Loucy (cell line): ENCODE measurements around the gene STAT5B.
A peak's percentile ranks its signal among the peaks of the same experiment; 100 is the strongest.

ENCODE experiments used
- H2AFZ ChIP-seq: fragments of 200-600 bp; sonication (generic); 2 replicates; pipeline ENCODE4 v1.6.0; 2016; ENCODE audit warnings: antibody characterized with exemption, mild to moderate bottlenecking, low read length, moderate library complexity
- H3F3A ChIP-seq: fragments of 200-600 bp; 2 replicates; pipeline ENCODE4 v1.6.0; 2016; ENCODE audit warnings: antibody characterized with exemption, low read depth, mild to moderate bottlenecking
- H3K27me3 ChIP-seq: fragments of 200-600 bp; sonication (generic); 2 replicates; pipeline ENCODE4 v1.6.1; 2014; ENCODE audit warnings: low read length, mild to moderate bottlenecking; ENCODE audit not compliant: insufficient read depth, poor library complexity, severe bottlenecking
- H3K36me3 ChIP-seq: fragments of 200-600 bp; sonication (generic); 2 replicates; pipeline ENCODE4 v1.6.1; 2016; ENCODE audit warnings: low read length; ENCODE audit not compliant: insufficient read depth
- H3K4me1 ChIP-seq: fragments of 200-600 bp; sonication (generic); 2 replicates; pipeline ENCODE4 v1.5.1; 2014; ENCODE audit warnings: low read length, mild to moderate bottlenecking; ENCODE audit not compliant: insufficient read depth, poor library complexity, severe bottlenecking
- H3K4me2 ChIP-seq: fragments of 200-600 bp; sonication (generic); 2 replicates; pipeline ENCODE4 v1.6.0; 2014; ENCODE audit warnings: antibody characterized with exemption, low read length, low read depth, mild to moderate bottlenecking; ENCODE audit not compliant: poor library complexity, severe bottlenecking
- H3K4me3 ChIP-seq: fragments of 200-600 bp; sonication (generic); 2 replicates; pipeline ENCODE4 v1.5.1; 2014; ENCODE audit warnings: low read length, mild to moderate bottlenecking, mixed read lengths; ENCODE audit not compliant: poor library complexity, severe bottlenecking
- H3K79me2 ChIP-seq: fragments of 200-600 bp; sonication (generic); 2 replicates; pipeline ENCODE4 v1.6.1; 2014; ENCODE audit warnings: low read length; ENCODE audit not compliant: insufficient read depth
- H3K9ac ChIP-seq: fragments of 200-600 bp; sonication (generic); 2 replicates; pipeline ENCODE4 v1.6.0; 2014; ENCODE audit warnings: mild to moderate bottlenecking, low read depth, low read length, moderate library complexity; ENCODE audit not compliant: poor library complexity, severe bottlenecking
- H3K9me2 ChIP-seq: fragments of 200-600 bp; sonication (generic); replicated peaks from 2 replicates; pipeline ENCODE4 v1.6.1; 2016; ENCODE audit warnings: low read depth, low read length, mixed read lengths
- H3K9me3 ChIP-seq: fragments of 200-600 bp; sonication (generic); 2 replicates; pipeline ENCODE4 v1.6.1; 2014; ENCODE audit warnings: mild to moderate bottlenecking, antibody characterized with exemption, low read length, low read depth; ENCODE audit not compliant: insufficient read depth
- H4K20me1 ChIP-seq: fragments of 200-600 bp; sonication (generic); 2 replicates; pipeline ENCODE4 v1.6.0; 2014; ENCODE audit warnings: antibody characterized with exemption, low read length, mild to moderate bottlenecking; ENCODE audit not compliant: insufficient read depth, poor library complexity, severe bottlenecking
- EZH2phosphoT487 ChIP-seq: fragments of 200-600 bp; IDR thresholded peaks from 2 replicates; pipeline ENCODE4 v1.6.1; 2018; ENCODE audit warnings: antibody characterized with exemption, mild to moderate bottlenecking, moderate library complexity, borderline replicate concordance
- TF ChIP-seq, protein P1 (sequence below): fragments of 200-600 bp; sonication (generic); conservative IDR thresholded peaks from 2 replicates; pipeline ENCODE4 v1.5.1; 2014; ENCODE audit warnings: mild to moderate bottlenecking, antibody characterized with exemption, low read length

Gene STAT5B

DNA sequence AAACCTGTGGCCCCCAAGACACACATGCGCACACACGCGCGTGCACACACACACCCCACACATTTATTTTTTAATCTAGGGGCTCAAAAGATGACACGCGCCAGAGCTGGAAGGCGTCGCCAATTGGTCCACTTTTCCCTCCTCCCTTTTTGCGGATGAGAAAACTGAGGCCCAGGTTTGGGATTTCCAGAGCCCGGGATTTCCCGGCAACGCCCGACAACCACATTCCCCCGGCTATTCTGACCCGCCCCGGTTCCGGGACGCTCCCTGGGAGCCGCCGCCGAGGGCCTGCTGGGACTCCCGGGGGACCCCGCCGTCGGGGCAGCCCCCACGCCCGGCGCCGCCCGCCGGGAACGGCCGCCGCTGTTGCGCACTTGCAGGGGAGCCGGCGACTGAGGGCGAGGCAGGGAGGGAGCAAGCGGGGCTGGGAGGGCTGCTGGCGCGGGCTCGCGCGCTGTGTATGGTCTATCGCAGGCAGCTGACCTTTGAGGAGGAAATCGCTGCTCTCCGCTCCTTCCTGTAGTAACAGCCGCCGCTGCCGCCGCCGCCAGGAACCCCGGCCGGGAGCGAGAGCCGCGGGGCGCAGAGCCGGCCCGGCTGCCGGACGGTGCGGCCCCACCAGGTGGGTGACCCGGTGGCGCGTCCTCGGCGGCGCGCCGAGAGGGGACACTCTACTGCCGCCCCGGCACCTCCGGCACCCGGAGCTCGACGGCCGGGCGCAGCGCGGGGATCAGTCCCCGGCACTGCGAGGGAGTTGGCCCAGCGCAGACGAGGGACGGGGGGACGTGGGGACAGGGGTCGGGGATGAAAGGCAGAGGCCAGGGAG lies 12.0 kb upstream of the STAT5B start, which contains the start of gene STAT5A:
TSS of gene STAT5A (plus strand) at position 522 of the 826 bp plus-strand sequence. CDS start 914 bp downstream, outside the sequence.
- peak within 1 kb of the TSS; percentile 91 for H3K4me3 ChIP-seq
- no peaks in the 10 kb centered on the region for H3K9me2 ChIP-seq
- H3K9me3 ChIP-seq: no peaks in the 10 kb centered on the region
- H3K36me3 ChIP-seq: peaks cover 18% of the 10 kb centered on the region
- H4K20me1 ChIP-seq: peaks cover 43% of the 10 kb centered on the region
- peak within 1 kb of the TSS; percentile 18; the same call in 1 of the 2 replicates for H2AFZ ChIP-seq
- H3K9ac ChIP-seq: peak within 1 kb of the TSS; percentile 98
- peaks cover 53% of the 10 kb centered on the region for H3K4me1 ChIP-seq
- no peaks in the 10 kb centered on the region for H3F3A ChIP-seq
- peak within 1 kb of the TSS; percentile 98 for H3K4me2 ChIP-seq
- peaks cover 96% of the 10 kb centered on the region for H3K79me2 ChIP-seq
- no peaks in the 10 kb centered on the region for H3K27me3 ChIP-seq
- no peak for TF ChIP-seq EZH2phosphoT487
- TF ChIP-seq, protein P1, sequence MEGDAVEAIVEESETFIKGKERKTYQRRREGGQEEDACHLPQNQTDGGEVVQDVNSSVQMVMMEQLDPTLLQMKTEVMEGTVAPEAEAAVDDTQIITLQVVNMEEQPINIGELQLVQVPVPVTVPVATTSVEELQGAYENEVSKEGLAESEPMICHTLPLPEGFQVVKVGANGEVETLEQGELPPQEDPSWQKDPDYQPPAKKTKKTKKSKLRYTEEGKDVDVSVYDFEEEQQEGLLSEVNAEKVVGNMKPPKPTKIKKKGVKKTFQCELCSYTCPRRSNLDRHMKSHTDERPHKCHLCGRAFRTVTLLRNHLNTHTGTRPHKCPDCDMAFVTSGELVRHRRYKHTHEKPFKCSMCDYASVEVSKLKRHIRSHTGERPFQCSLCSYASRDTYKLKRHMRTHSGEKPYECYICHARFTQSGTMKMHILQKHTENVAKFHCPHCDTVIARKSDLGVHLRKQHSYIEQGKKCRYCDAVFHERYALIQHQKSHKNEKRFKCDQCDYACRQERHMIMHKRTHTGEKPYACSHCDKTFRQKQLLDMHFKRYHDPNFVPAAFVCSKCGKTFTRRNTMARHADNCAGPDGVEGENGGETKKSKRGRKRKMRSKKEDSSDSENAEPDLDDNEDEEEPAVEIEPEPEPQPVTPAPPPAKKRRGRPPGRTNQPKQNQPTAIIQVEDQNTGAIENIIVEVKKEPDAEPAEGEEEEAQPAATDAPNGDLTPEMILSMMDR: no peak

DNA sequence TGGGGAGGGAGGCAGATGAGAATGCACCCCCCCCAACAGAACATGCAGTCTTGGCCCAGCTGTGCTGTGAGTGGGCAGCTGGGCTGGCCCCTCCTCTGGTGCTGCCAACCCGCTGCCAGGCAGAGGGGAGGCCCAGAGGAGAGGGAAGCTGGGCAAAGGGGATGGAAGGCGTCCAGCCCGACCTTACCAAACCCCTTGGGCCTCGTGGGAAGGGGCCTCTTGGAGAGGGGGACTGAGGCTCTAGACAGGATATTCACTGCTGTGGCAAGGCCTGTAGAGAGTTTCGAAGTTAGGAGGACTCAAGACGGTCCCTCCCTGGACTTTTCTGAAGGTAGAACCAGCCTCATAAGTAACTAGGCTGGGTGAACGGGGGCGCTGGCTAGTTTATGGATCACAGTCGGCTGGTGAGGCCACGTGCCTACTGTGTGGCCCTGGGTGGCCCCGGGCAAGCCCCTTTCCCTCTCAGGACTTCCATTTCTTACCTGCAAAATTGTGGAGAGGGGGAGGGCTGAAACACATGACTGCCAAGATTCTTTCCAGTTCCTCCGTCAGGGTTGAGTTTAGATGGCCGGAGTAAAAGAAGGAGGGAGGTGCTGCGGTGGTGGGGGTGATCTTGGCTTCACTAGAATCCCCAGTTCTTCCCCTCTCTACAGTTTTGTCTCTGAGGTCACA lies 11.2 kb upstream of the STAT5B start:
- no peaks in the 10 kb centered on the region for H3F3A ChIP-seq
- peaks cover 56% of the 10 kb centered on the region for H3K4me1 ChIP-seq
- H2AFZ ChIP-seq: peak overlapping the region; percentile 18; the same call in 1 of the 2 replicates
- H3K36me3 ChIP-seq: peaks cover 18% of the 10 kb centered on the region
- TF ChIP-seq, protein P1: no peak
- no peak for TF ChIP-seq EZH2phosphoT487
- no peaks in the 10 kb centered on the region for H3K9me2 ChIP-seq
- H3K4me3 ChIP-seq: peak overlapping the region; percentile 91
- peak overlapping the region; percentile 98 for H3K9ac ChIP-seq
- H3K27me3 ChIP-seq: no peaks in the 10 kb centered on the region
- peak overlapping the region; percentile 98 for H3K4me2 ChIP-seq
- H3K9me3 ChIP-seq: no peaks in the 10 kb centered on the region
- peaks cover 89% of the 10 kb centered on the region for H3K79me2 ChIP-seq
- peaks cover 37% of the 10 kb centered on the region for H4K20me1 ChIP-seq

DNA sequence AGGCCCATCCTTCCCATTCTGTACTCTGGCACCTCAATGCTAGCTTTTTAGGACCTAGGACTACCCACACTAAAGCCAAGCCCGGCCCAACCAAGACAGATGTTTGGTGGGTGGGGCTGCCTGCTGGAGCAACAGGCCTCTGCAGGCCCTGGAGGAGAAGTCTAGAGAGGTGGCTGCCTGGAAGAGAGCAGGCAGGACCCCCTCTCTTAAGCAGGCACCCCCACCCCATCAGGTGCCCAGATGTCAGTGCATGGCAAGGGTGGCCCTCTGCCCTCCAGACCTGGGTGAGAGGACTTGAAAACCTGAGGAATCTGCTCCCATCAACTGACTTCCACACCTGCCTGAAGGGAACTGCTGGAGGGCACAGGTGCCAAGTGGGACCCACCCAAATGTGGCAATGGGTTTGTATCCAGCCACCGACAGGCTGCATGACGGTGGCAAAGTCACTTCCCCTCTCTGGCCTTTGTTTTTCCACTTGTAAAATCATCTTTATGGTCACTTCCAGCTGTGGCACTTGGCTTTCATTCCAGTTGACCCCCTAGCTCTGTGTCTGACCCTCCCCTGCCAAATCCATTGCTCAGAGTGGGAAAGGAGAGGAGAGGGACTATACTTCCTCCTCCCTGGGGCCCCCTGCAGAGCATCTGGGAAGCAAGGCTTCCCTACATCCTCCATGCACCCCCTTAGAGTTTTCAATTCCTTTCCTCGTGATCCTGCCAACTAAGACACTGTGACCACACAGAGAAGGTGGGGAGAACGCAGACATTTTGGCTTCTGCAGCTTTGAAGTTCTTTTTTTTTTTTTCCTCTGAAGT lies 10.4 kb upstream of the STAT5B start:
- Histone ChIP-seq H4K20me1 (peaks cover 32% of the 10 kb centered on the region), H3K36me3 (peaks cover 12% of the 10 kb centered on the region), H3K9me2 (no peaks in the 10 kb centered on the region), H3K27me3 (no peaks in the 10 kb centered on the region), H2AFZ (no peak overlapping the region), H3K4me2 (peak overlapping the region; percentile 98), H3K9me3 (no peaks in the 10 kb centered on the region), H3K79me2 (peaks cover 80% of the 10 kb centered on the region), H3K4me1 (peaks cover 49% of the 10 kb centered on the region), H3F3A (no peaks in the 10 kb centered on the region), H3K9ac (peak overlapping the region; percentile 98), H3K4me3 (peak overlapping the region; percentile 91)
- TF ChIP-seq, protein P1: no peak
- no peak for TF ChIP-seq EZH2phosphoT487
